Measurements from ENCODE around the gene SLC2A11.
"Not testable (repeated sequence)": the region's sequence is repeated elsewhere in the genome, so short reads cannot be mapped to it uniquely, and the experiment has no call there.

The SLC2A11 gene

GRCh38 chr22:23845265-23846080 lies 12.2 kb upstream of the SLC2A11 start:
- DNase-seq (ENCODE audit: low read depth in 2 of 3, low spot score in 2 of 3) = no peak

- no peak for DNase-seq (ENCODE audit: low read depth in 2 of 3, low spot score in 2 of 3)
Observed at GRCh38 chr22:23846081-23846469, 11.6 kb upstream of the SLC2A11 start.

GRCh38 chr22:23847310-23847920 lies 10.3 kb upstream of the SLC2A11 start:
- no peak for DNase-seq (ENCODE audit: low read depth in 2 of 3, low spot score in 2 of 3)

GRCh38 chr22:23847991-23848864 lies 9.4 kb upstream of the SLC2A11 start:
- DNase-seq (ENCODE audit: low read depth in 2 of 3, low spot score in 2 of 3) = no peak

- peak; percentile 68 to 89 (median 85) for DNase-seq (ENCODE audit: low read depth in 2 of 3, low spot score in 2 of 3)
Observed at GRCh38 chr22:23849009-23850006, 8.4 kb upstream of the SLC2A11 start.

GRCh38 chr22:23850136-23850611 lies 7.5 kb upstream of the SLC2A11 start:
- no peak for DNase-seq (ENCODE audit: low read depth in 2 of 3, low spot score in 2 of 3)

GRCh38 chr22:23856721-23857605 lies 712 bp upstream of the SLC2A11 start:
- no peak for DNase-seq (ENCODE audit: low read depth in 2 of 3, low spot score in 2 of 3)

GRCh38 chr22:23858484-23858815 lies 775 bp downstream of the SLC2A11 start:
- no peak for DNase-seq (ENCODE audit: low read depth in 2 of 3, low spot score in 2 of 3)

GRCh38 chr22:23859201-23859600 lies 1.5 kb downstream of the SLC2A11 start:
- DNase-seq (ENCODE audit: low read depth in 2 of 3, low spot score in 2 of 3) = no peak

GRCh38 chr22:23860187-23860586 lies 2.5 kb downstream of the SLC2A11 start:
- DNase-seq (ENCODE audit: low read depth in 2 of 3, low spot score in 2 of 3) = not testable (repeated sequence)

GRCh38 chr22:23862103-23862502 lies 4.4 kb downstream of the SLC2A11 start:
- DNase-seq (ENCODE audit: low read depth in 2 of 3, low spot score in 2 of 3) = no peak

GRCh38 chr22:23864499-23865154 lies 7.0 kb downstream of the SLC2A11 start:
- DNase-seq (ENCODE audit: low read depth in 2 of 3, low spot score in 2 of 3) = not testable (repeated sequence)

GRCh38 chr22:23868580-23868979 lies 10.9 kb downstream of the SLC2A11 start:
- DNase-seq (ENCODE audit: low read depth in 2 of 3, low spot score in 2 of 3) = no peak

- DNase-seq (ENCODE audit: low read depth in 2 of 3, low spot score in 2 of 3) = no peak
Observed at GRCh38 chr22:23874871-23875270, 17.2 kb downstream of the SLC2A11 start.

GRCh38 chr22:23875801-23876200 lies 18.1 kb downstream of the SLC2A11 start:
- DNase-seq (ENCODE audit: low read depth in 2 of 3, low spot score in 2 of 3) = no peak

GRCh38 chr22:23877566-23877965 lies 19.9 kb downstream of the SLC2A11 start:
- DNase-seq (ENCODE audit: low read depth in 2 of 3, low spot score in 2 of 3) = no peak

- no peak for DNase-seq (ENCODE audit: low read depth in 2 of 3, low spot score in 2 of 3)
Observed at GRCh38 chr22:23878219-23878618, 20.5 kb downstream of the SLC2A11 start.

GRCh38 chr22:23882370-23882769 lies 24.7 kb downstream of the SLC2A11 start:
- DNase-seq (ENCODE audit: low read depth in 2 of 3, low spot score in 2 of 3) = no peak

- DNase-seq (ENCODE audit: low read depth in 2 of 3, low spot score in 2 of 3) = no peak
Observed at GRCh38 chr22:23883658-23884057, 26.0 kb downstream of the SLC2A11 start.
